HEK293 (cell line): ENCODE measurements around the gene ZNF467.

Experiments
- CTCF ChIP-seq: fragments of 450-650 bp; formaldehyde crosslinking; IDR thresholded peaks from 2 replicates; pipeline ENCODE4 v1.5.1; 2016; ENCODE audit warnings: missing biosample characterization, missing genetic modification characterization
- GFI1B ChIP-seq: fragments of 450-650 bp; formaldehyde crosslinking; IDR thresholded peaks from 2 replicates; pipeline ENCODE4 v1.5.1; 2016; ENCODE audit warnings: missing biosample characterization, missing genetic modification characterization
- KLF1 ChIP-seq: fragments of 450-650 bp; formaldehyde crosslinking; IDR thresholded peaks from 2 replicates; pipeline ENCODE4 v1.5.1; 2016; ENCODE audit warnings: missing biosample characterization, missing genetic modification characterization
- KLF10 ChIP-seq: fragments of 450-650 bp; IDR thresholded peaks from 2 replicates; pipeline ENCODE4 v1.5.1; 2018; ENCODE audit warnings: missing biosample characterization, mild to moderate bottlenecking, missing genetic modification characterization
- PBX3 ChIP-seq: sonication (generic); formaldehyde crosslinking; IDR thresholded peaks from 2 replicates; pipeline ENCODE4 v1.8.1; 2022; ENCODE audit warnings: mild to moderate bottlenecking, moderate library complexity, missing genetic modification reagents
- ZBTB11 ChIP-seq: fragments of 450-650 bp; formaldehyde crosslinking; conservative IDR thresholded peaks from 2 replicates; pipeline ENCODE4 v1.5.1; 2016; ENCODE audit warnings: low read depth, missing biosample characterization, missing genetic modification characterization
- ZBTB20 ChIP-seq: fragments of 450-650 bp; formaldehyde crosslinking; IDR thresholded peaks from 2 replicates; pipeline ENCODE4 v1.5.1; 2016; ENCODE audit warnings: missing biosample characterization, missing genetic modification characterization
- ZFP37 ChIP-seq: fragments of 450-650 bp; formaldehyde crosslinking; IDR thresholded peaks from 2 replicates; pipeline ENCODE4 v1.5.1; 2016; ENCODE audit warnings: missing biosample characterization, missing genetic modification characterization
- ZFP41 ChIP-seq: fragments of 450-650 bp; formaldehyde crosslinking; IDR thresholded peaks from 2 replicates; pipeline ENCODE4 v1.5.1; 2016; ENCODE audit warnings: missing biosample characterization, missing genetic modification characterization, borderline replicate concordance
- ZNF114 ChIP-seq: fragments of 450-650 bp; formaldehyde crosslinking; IDR thresholded peaks from 2 replicates; pipeline ENCODE4 v1.5.0; 2017; ENCODE audit warnings: missing biosample characterization, missing genetic modification characterization
- ZNF133 ChIP-seq: fragments of 450-650 bp; formaldehyde crosslinking; IDR thresholded peaks from 2 replicates; pipeline ENCODE4 v1.5.1; 2016; ENCODE audit warnings: missing biosample characterization, missing genetic modification characterization
- ZNF248 ChIP-seq: fragments of 450-650 bp; formaldehyde crosslinking; IDR thresholded peaks from 2 replicates; pipeline ENCODE4 v1.5.1; 2017; ENCODE audit warnings: missing biosample characterization, missing genetic modification characterization
- ZNF423 ChIP-seq: fragments of 450-650 bp; formaldehyde crosslinking; IDR thresholded peaks from 2 replicates; pipeline ENCODE4 v1.5.1; 2016; ENCODE audit warnings: missing biosample characterization, missing genetic modification characterization
- ZNF639 ChIP-seq: fragments of 450-650 bp; formaldehyde crosslinking; IDR thresholded peaks from 2 replicates; pipeline ENCODE4 v1.5.1; 2016; ENCODE audit warnings: missing biosample characterization, missing genetic modification characterization

GRCh38 chr7:149793261-149793660, 19.9 kb upstream of the ZNF467 start:
- TF ChIP-seq PBX3 (CRISPR knock-in tag) = no peak
- no peak for TF ChIP-seq ZFP41
- TF ChIP-seq ZNF114 (tag by site-specific recombination) = no peak
- TF ChIP-seq ZBTB11 = no peak
- TF ChIP-seq CTCF = no peak
- no peak for TF ChIP-seq GFI1B (tag by site-specific recombination)
- no peak for TF ChIP-seq ZFP37 (tag by site-specific recombination)
- no peak for TF ChIP-seq ZNF423 (tag by site-specific recombination)
- no peak for TF ChIP-seq ZBTB20 (tag by site-specific recombination)
- TF ChIP-seq ZNF639 (tag by site-specific recombination) = no peak
- no peak for TF ChIP-seq ZNF133
- no peak for TF ChIP-seq KLF1 (tag by site-specific recombination)
- no peak for TF ChIP-seq ZNF248 (tag by site-specific recombination)
- no peak for TF ChIP-seq KLF10 (tag by site-specific recombination)
